Thyroid gland (tissue), 4 donors: ENCODE measurements around the gene UBXN2A. TPM values are rescaled to one million over a fixed set of nuclear protein-coding genes. Genes with fewer than 3 reads are reported as not detected.

Experiments
- DNase-seq, 2 donors: peaks; one replicate each; pipeline ENCODE4 v3.0.0-alpha.2; 2019
- H3K27ac ChIP-seq, 3 donors: fragments of 200-600 bp; sonication (generic); 1 replicate in 2 of 3; 2 replicates in 1 of 3; pipeline ENCODE4 v1.5.1; 2016 to 2019; ENCODE audit warnings: mild to moderate bottlenecking in 1 of 3, moderate library complexity in 1 of 3
- H3K27me3 ChIP-seq: fragments of 200-600 bp; sonication (generic); one replicate; pipeline ENCODE4 v1.5.1; 2019
- H3K36me3 ChIP-seq, 2 donors: fragments of 200-600 bp; sonication (generic); one replicate each; pipeline ENCODE4 v1.5.1; 2016 to 2019
- H3K4me1 ChIP-seq, 2 donors: fragments of 200-600 bp; sonication (generic); one replicate each; pipeline ENCODE4 v1.5.1; 2017 to 2019
- H3K4me3 ChIP-seq, 3 donors: fragments of 200-600 bp; sonication (generic); replicated peaks in 1 of 3; 1 replicate in 2 of 3; 2 replicates in 1 of 3; pipeline ENCODE4 v1.5.1; 2016; ENCODE audit warnings: mild to moderate bottlenecking in 1 of 3
- H3K9me3 ChIP-seq: fragments of 200-600 bp; sonication (generic); one replicate; pipeline ENCODE4 v1.5.1; 2017
- CTCF ChIP-seq, 6 experiments: fragments of 200-600 bp in 3 of 6; fragments of 450-650 bp in 3 of 6; sonication (generic) in 3 of 6; IDR thresholded peaks; one replicate each; pipeline ENCODE4 v1.5.1; 2016 to 2019; ENCODE audit warnings: antibody characterized with exemption in 6 of 6, mild to moderate bottlenecking in 2 of 6, inconsistent platforms in 1 of 6, moderate library complexity in 1 of 6
- POLR2A ChIP-seq, 2 donors: fragments of 450-650 bp; IDR thresholded peaks; one replicate each; pipeline ENCODE4 v1.6.1; 2017; ENCODE audit warnings: antibody characterized with exemption in 2 of 2, mild to moderate bottlenecking in 2 of 2, moderate library complexity in 1 of 2
- WGBS, 2 donors: methylation state at CpG; one replicate each; pipeline ENCODE4 v1.1.5; 2017; 5-methylcytosine and 5-hydroxymethylcytosine counted together
- intact Hi-C: fragments of 100-400 bp; cut with DNase I; formaldehyde crosslinking; loops from one replicate; pipeline ENCODE4 v1.15.1; 2023
- small RNA-seq: library from RNA; depleted of rRNA; stranded (forward); fragments of <200 nt; gene quantifications from one replicate; pipeline ENCODE3, GENCODE V24; 2016
- total RNA-seq, 4 donors: library from RNA; depleted of rRNA; stranded (reverse); fragments of >200 nt; gene quantifications; one replicate each; pipeline ENCODE4 v1.2.3, GENCODE V29; 2016

Gene UBXN2A
- total RNA-seq, 4 donors from 2014 or later = 10.7 to 14.9 (median 13.7) TPM

- intact Hi-C loops = no loop called here
- TF ChIP-seq CTCF (IDR thresholded peaks at IDR 0.05) = no peak
- TF ChIP-seq POLR2A (IDR thresholded peaks at IDR 0.05) = no peak
Measured at GRCh38 chr2:24052951-24053350, 112.7 kb downstream of the UBXN2A start.

More at GRCh38 chr2:24052951-24053350, 112.7 kb downstream of the UBXN2A start:
- Histone ChIP-seq H3K4me1 (peaks cover 8 to 12% of the 10 kb centered on the region in 2 donors), H3K27me3 (no peaks in the 10 kb centered on the region), H3K9me3 (no peaks in the 10 kb centered on the region), H3K27ac (no peak overlapping the region), H3K36me3 (no peaks in the 10 kb centered on the region), H3K4me3 (no peak overlapping the region)
- no peak for DNase-seq
- 94% methylated on average over 1 of the region's 1 CpG for WGBS, 2 donors

Small RNA genes within 50 kb of the gene (small RNA-seq; reads per million reads assigned to genes)
- gene RN7SL610P (not detected), gene RNU6-370P (not detected)

Other genes starting within 250 kb of the UBXN2A start
- gene ATAD2B, start 13.3 kb upstream of the UBXN2A start, total RNA-seq = 10 to 100 TPM; 32.8 to 49.3 (median 37.3) TPM
- not detected for gene MFSD2B, start 69.6 kb downstream of the UBXN2A start, total RNA-seq
- 1 to 10 TPM; 3.0 to 6.0 (median 4.6) TPM for gene WDCP, start 106.9 kb downstream of the UBXN2A start, total RNA-seq
- gene FKBP1B, start 109.3 kb downstream of the UBXN2A start, total RNA-seq = 10 to 100 TPM in 1 of 4 donors, 1 to 10 TPM in 3; 5.8 to 15.5 (median 6.4) TPM
- 100 to 1,000 TPM in 2 of 4 donors, 10 to 100 TPM in 2; 86.1 to 157 (median 110) TPM for gene SF3B6, start 135.9 kb downstream of the UBXN2A start, total RNA-seq
- gene TP53I3, start 144.4 kb downstream of the UBXN2A start, total RNA-seq = 10 to 100 TPM; 14.5 to 38.4 (median 31.0) TPM
- gene PFN4, start 182.9 kb downstream of the UBXN2A start, total RNA-seq = 1 to 10 TPM in 3 of 4 donors, not detected in 1; 1.0 to 3.5 (median 2.0) TPM
- 10 to 100 TPM; 19.4 to 44.5 (median 22.1) TPM for gene FAM228B, start 183.0 kb downstream of the UBXN2A start, total RNA-seq
- gene FAM228A, start 234.6 kb downstream of the UBXN2A start, total RNA-seq = 1 to 10 TPM; 1.3 to 2.0 (median 1.8) TPM